ENCODE data around the gene ZNF451. TPM values are rescaled to one million over a fixed set of nuclear protein-coding genes. Genes with fewer than 3 reads are reported as not detected.

The ZNF451 gene
- total RNA-seq, 4 donors from 2014 or later = 34.9 to 102 (median 42.7) TPM

- Histone ChIP-seq H3K4me1 (peaks cover 7% of the 10 kb centered on the region), H3K27me3 (no peaks in the 10 kb centered on the region), H3K4me3 (no peak overlapping the region), H3K27ac (no peak overlapping the region), H3K9me3 (no peaks in the 10 kb centered on the region), H3K36me3 (no peaks in the 10 kb centered on the region)
- TF ChIP-seq EP300 (IDR thresholded peaks at IDR 0.05) (no peak), POLR2A (IDR thresholded peaks at IDR 0.05) (no peak), POLR2AphosphoS5 (IDR thresholded peaks at IDR 0.05) (no peak), CTCF (IDR thresholded peaks at IDR 0.05) (no peak)
- no peak for DNase-seq (ENCODE audit: low spot score in 2 of 2)
These were observed 37.8 kb downstream of the ZNF451 start for GRCh38 chr6:57127763-57128162.

- Histone ChIP-seq H3K4me3 (no peak overlapping the region), H3K36me3 (peaks cover 19% of the 10 kb centered on the region), H3K27ac (no peak overlapping the region), H3K9me3 (no peaks in the 10 kb centered on the region), H3K27me3 (no peaks in the 10 kb centered on the region), H3K4me1 (peaks cover 7% of the 10 kb centered on the region)
- no peak for DNase-seq (ENCODE audit: low spot score in 2 of 2)
- no peak for TF ChIP-seq EP300 (IDR thresholded peaks at IDR 0.05)
- no peak for TF ChIP-seq POLR2A (IDR thresholded peaks at IDR 0.05)
- TF ChIP-seq POLR2AphosphoS5 (IDR thresholded peaks at IDR 0.05) = no peak
- TF ChIP-seq CTCF (IDR thresholded peaks at IDR 0.05) = no peak
These were observed 40.7 kb downstream of the ZNF451 start for GRCh38 chr6:57130661-57131177.

GRCh38 chr6:57134954-57135353, 45.0 kb downstream of the ZNF451 start:
- peaks cover 7% of the 10 kb centered on the region for H3K4me1 ChIP-seq
- no peak overlapping the region for H3K27ac ChIP-seq
- peaks cover 19% of the 10 kb centered on the region for H3K36me3 ChIP-seq
- TF ChIP-seq POLR2AphosphoS5 (IDR thresholded peaks at IDR 0.05) (no peak), EP300 (IDR thresholded peaks at IDR 0.05) (no peak), POLR2A (IDR thresholded peaks at IDR 0.05) (no peak), CTCF (IDR thresholded peaks at IDR 0.05) (no peak)
- 97% methylated on average over 1 of the region's 1 CpG for WGBS
- no peaks in the 10 kb centered on the region for H3K9me3 ChIP-seq
- H3K27me3 ChIP-seq = no peaks in the 10 kb centered on the region
- DNase-seq (ENCODE audit: low spot score in 2 of 2) = no peak
- H3K4me3 ChIP-seq = no peak overlapping the region

- TF ChIP-seq CTCF (IDR thresholded peaks at IDR 0.05) (no peak), POLR2AphosphoS5 (IDR thresholded peaks at IDR 0.05) (no peak), EP300 (IDR thresholded peaks at IDR 0.05) (no peak), POLR2A (IDR thresholded peaks at IDR 0.05) (no peak)
- no peak overlapping the region for H3K4me3 ChIP-seq
- 59% methylated on average over 1 of the region's 1 CpG for WGBS
- no peak for DNase-seq (ENCODE audit: low spot score in 2 of 2)
- H3K36me3 ChIP-seq = peaks cover 19% of the 10 kb centered on the region
- H3K4me1 ChIP-seq = peaks cover 3% of the 10 kb centered on the region
- no peaks in the 10 kb centered on the region for H3K27me3 ChIP-seq
- H3K9me3 ChIP-seq = no peaks in the 10 kb centered on the region
- no peak overlapping the region for H3K27ac ChIP-seq
These were observed 45.9 kb downstream of the ZNF451 start for GRCh38 chr6:57135885-57136284.

GRCh38 chr6:57137350-57137749, 47.4 kb downstream of the ZNF451 start:
- no peak for TF ChIP-seq EP300 (IDR thresholded peaks at IDR 0.05)
- no peak for TF ChIP-seq POLR2A (IDR thresholded peaks at IDR 0.05)
- TF ChIP-seq POLR2AphosphoS5 (IDR thresholded peaks at IDR 0.05) = no peak
- TF ChIP-seq CTCF (IDR thresholded peaks at IDR 0.05) = no peak
- Histone ChIP-seq H3K27ac (no peak overlapping the region), H3K9me3 (no peaks in the 10 kb centered on the region), H3K27me3 (no peaks in the 10 kb centered on the region), H3K4me1 (no peaks in the 10 kb centered on the region), H3K4me3 (no peak overlapping the region), H3K36me3 (peaks cover 28% of the 10 kb centered on the region)
- WGBS = 95% methylated on average over 2 of the region's 2 CpGs
- DNase-seq (ENCODE audit: low spot score in 2 of 2) = no peak
